Measurements from ENCODE around the gene MT4. TPM values are rescaled to one million over a fixed set of nuclear protein-coding genes. Genes with fewer than 3 reads are reported as not detected.

The MT4 gene
- total and polyA plus RNA-seq, 7 donors: not detected

DNA sequence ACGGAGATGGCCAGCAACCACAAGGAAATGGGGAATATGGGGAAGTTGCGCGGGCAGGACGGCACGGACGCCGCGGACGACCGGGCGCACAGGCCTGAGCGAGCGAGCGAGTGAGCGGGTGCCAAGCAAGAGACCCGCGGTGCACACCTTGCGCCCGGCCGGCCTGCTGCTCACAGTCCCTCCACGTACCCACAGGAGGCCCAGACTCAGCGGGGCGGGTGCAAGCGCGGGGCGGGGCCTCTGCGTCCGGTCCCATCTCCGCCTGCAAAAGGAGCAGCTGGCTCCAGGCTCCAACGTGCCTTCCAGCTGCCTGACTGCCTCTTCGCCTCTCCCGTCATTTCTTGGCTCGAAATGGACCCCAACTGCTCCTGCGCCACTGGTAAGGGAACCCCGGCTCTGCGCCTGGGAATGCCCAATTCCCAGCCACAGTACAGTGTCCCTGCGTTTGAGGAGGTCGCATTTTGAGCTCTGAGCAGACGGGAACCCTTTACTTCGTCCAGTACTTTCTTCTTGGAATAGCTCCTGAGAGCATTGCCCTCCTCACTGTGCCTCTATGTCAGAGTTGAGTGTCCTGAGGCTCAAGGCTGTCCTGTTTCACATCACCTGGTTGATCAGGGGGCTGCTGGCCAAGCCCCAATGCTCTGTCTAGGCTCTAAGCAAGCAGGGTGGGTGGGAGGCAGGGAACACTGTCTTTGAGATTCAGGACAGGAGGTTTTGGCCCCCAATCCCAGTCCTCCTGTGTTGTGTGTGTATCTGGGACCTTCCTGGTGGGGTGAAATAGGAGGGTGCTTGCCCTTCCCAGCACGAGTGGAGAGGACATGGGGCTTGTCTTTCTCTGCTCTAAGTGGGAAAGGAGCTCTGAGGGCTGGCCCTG is 52.6 kb downstream of the MT4 start:
- Histone ChIP-seq H3K27ac (peak overlapping the region; percentile 75), H3K9me3 (no peaks in the 10 kb centered on the region), H3K4me1 (peaks cover 7% of the 10 kb centered on the region), H3K27me3 (ENCODE audit: insufficient read depth in 3 of 3, low read length in 2 of 3) (no peaks in the 10 kb centered on the region), H3K36me3 (ENCODE audit: insufficient read depth in 1 of 2, low read depth in 1 of 2) (no peaks in the 10 kb centered on the region), H3K4me3 (peak overlapping the region; percentile 64)
- peak; percentile 91 to 96 (median 94) for ATAC-seq
- TF ChIP-seq, protein P1, sequence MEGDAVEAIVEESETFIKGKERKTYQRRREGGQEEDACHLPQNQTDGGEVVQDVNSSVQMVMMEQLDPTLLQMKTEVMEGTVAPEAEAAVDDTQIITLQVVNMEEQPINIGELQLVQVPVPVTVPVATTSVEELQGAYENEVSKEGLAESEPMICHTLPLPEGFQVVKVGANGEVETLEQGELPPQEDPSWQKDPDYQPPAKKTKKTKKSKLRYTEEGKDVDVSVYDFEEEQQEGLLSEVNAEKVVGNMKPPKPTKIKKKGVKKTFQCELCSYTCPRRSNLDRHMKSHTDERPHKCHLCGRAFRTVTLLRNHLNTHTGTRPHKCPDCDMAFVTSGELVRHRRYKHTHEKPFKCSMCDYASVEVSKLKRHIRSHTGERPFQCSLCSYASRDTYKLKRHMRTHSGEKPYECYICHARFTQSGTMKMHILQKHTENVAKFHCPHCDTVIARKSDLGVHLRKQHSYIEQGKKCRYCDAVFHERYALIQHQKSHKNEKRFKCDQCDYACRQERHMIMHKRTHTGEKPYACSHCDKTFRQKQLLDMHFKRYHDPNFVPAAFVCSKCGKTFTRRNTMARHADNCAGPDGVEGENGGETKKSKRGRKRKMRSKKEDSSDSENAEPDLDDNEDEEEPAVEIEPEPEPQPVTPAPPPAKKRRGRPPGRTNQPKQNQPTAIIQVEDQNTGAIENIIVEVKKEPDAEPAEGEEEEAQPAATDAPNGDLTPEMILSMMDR (IDR thresholded peaks at IDR 0.05): no peak
- peak; percentile 89 to 91 for DNase-seq
- intact Hi-C loops (cut with DNase I): no loop called here
- WGBS, 3 donors: 2 to 3% (median 3%) methylated on average over 30 to 41 of the region's 41 CpGs

DNA sequence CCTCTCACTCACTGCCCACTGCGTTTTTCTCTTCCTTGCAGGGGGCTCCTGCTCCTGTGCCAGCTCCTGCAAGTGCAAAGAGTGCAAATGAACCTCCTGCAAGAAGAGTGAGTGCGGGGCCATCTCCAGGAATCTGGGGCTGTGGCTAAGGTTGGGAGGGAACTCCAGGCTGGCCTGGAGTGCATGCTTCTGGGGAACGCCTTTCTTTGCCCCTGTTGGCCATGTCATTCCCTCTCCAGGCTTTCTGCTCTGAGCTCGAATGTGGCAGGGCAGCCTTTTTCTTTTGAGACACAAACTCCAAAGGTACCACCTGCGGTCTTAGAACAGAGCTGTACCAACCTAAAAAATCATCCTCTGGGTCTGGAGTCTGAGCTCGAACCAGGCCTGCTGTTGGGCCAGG is 53.3 kb downstream of the MT4 start:
- H3K27ac ChIP-seq: no peak overlapping the region
- ATAC-seq: no peak
- peak overlapping the region; percentile 64 for H3K4me3 ChIP-seq
- 79 to 93% (median 83%) methylated on average over 6 of the region's 6 CpGs for WGBS, 3 donors
- no peak for DNase-seq
- intact Hi-C loops (cut with DNase I): no loop called here
- H3K4me1 ChIP-seq: peaks cover 7% of the 10 kb centered on the region
- no peaks in the 10 kb centered on the region for H3K27me3 ChIP-seq (ENCODE audit: insufficient read depth in 3 of 3, low read length in 2 of 3)
- no peaks in the 10 kb centered on the region for H3K36me3 ChIP-seq (ENCODE audit: insufficient read depth in 1 of 2, low read depth in 1 of 2)
- TF ChIP-seq, protein P1 (IDR thresholded peaks at IDR 0.05): no peak
- no peaks in the 10 kb centered on the region for H3K9me3 ChIP-seq

Other genes with a start within 250 kb of the MT4 start
- gene AMFR, start 139.5 kb upstream of the MT4 start, total RNA-seq: 100 to 1,000 TPM; 146 to 270 (median 194) TPM
- gene AMFR, start 139.5 kb upstream of the MT4 start, polyA plus RNA-seq: 100 to 1,000 TPM; 106 to 453 (median 160) TPM
- gene NUDT21, start 113.7 kb upstream of the MT4 start, total RNA-seq: 10 to 100 TPM; 41.1 to 52.4 (median 48.5) TPM
- gene NUDT21, start 113.7 kb upstream of the MT4 start, polyA plus RNA-seq: 10 to 100 TPM; 16.9 to 39.0 (median 28.6) TPM
- 10 to 100 TPM; 56.3 to 97.6 (median 73.4) TPM for gene OGFOD1, start 113.5 kb upstream of the MT4 start, total RNA-seq
- gene OGFOD1, start 113.5 kb upstream of the MT4 start, polyA plus RNA-seq: 100 to 1,000 TPM in 1 of 3 donors, 10 to 100 TPM in 2; 40.9 to 100 (median 42.6) TPM
- 10 to 100 TPM; 29.1 to 70.6 (median 39.9) TPM for gene BBS2, start 45.0 kb upstream of the MT4 start, total RNA-seq
- 10 to 100 TPM; 19.1 to 31.0 (median 30.3) TPM for gene BBS2, start 45.0 kb upstream of the MT4 start, polyA plus RNA-seq
- gene MT3, start 24.5 kb downstream of the MT4 start, total RNA-seq: 10 to 100 TPM in 1 of 4 donors, 1 to 10 TPM in 1, under 1 TPM in 1, not detected in 1; 0.57 to 10.5 (median 5.9) TPM
- gene MT3, start 24.5 kb downstream of the MT4 start, polyA plus RNA-seq: 1 to 10 TPM in 2 of 3 donors, under 1 TPM in 1; 0.80 to 7.3 (median 2.5) TPM
- gene MT2A, start 43.5 kb downstream of the MT4 start, total RNA-seq: 1,000 to 10,000 TPM in 3 of 4 donors, 100 to 1,000 TPM in 1; 342 to 5,614 (median 2,291) TPM
- over 10,000 TPM in 1 of 3 donors, 1,000 to 10,000 TPM in 2; 1,603 to 11,565 (median 3,170) TPM for gene MT2A, start 43.5 kb downstream of the MT4 start, polyA plus RNA-seq
- gene MT1E, start 60.7 kb downstream of the MT4 start, total RNA-seq: 100 to 1,000 TPM in 2 of 4 donors, 10 to 100 TPM in 2; 44.1 to 669 (median 256) TPM
- 100 to 1,000 TPM; 122 to 556 (median 477) TPM for gene MT1E, start 60.7 kb downstream of the MT4 start, polyA plus RNA-seq
- gene MT1M, start 67.6 kb downstream of the MT4 start, total RNA-seq: 100 to 1,000 TPM in 1 of 4 donors, 10 to 100 TPM in 1, 1 to 10 TPM in 2; 1.4 to 288 (median 12.8) TPM
- 100 to 1,000 TPM in 2 of 3 donors, 10 to 100 TPM in 1; 21.8 to 569 (median 300) TPM for gene MT1M, start 67.6 kb downstream of the MT4 start, polyA plus RNA-seq
- gene MT1A, start 73.6 kb downstream of the MT4 start, total RNA-seq: 1,000 to 10,000 TPM in 1 of 4 donors, 10 to 100 TPM in 1, 1 to 10 TPM in 2; 4.0 to 1,028 (median 22.4) TPM
- 1,000 to 10,000 TPM in 2 of 3 donors, 100 to 1,000 TPM in 1; 128 to 4,396 (median 1,331) TPM for gene MT1A, start 73.6 kb downstream of the MT4 start, polyA plus RNA-seq
- not detected for gene MT1B, start 86.8 kb downstream of the MT4 start, total RNA-seq
- not detected for gene MT1B, start 86.8 kb downstream of the MT4 start, polyA plus RNA-seq
- gene MT1F, start 92.9 kb downstream of the MT4 start, total RNA-seq: 1 to 10 TPM in 2 of 4 donors, under 1 TPM in 1, not detected in 1; 0.73 to 1.3 (median 1.2) TPM
- gene MT1F, start 92.9 kb downstream of the MT4 start, polyA plus RNA-seq: 1 to 10 TPM; 1.1 to 3.2 (median 1.5) TPM
- gene MT1G, start 103.0 kb downstream of the MT4 start, total RNA-seq: 1 to 10 TPM; 1.0 to 7.8 (median 4.3) TPM
- 10 to 100 TPM in 2 of 3 donors, 1 to 10 TPM in 1; 3.7 to 24.1 (median 13.1) TPM for gene MT1G, start 103.0 kb downstream of the MT4 start, polyA plus RNA-seq
- gene MT1H, start 104.7 kb downstream of the MT4 start, total RNA-seq: not detected
- gene MT1H, start 104.7 kb downstream of the MT4 start, polyA plus RNA-seq: not detected
- gene MT1X, start 117.4 kb downstream of the MT4 start, total RNA-seq: 1,000 to 10,000 TPM in 3 of 4 donors, 100 to 1,000 TPM in 1; 481 to 5,859 (median 2,812) TPM
- over 10,000 TPM in 1 of 3 donors, 1,000 to 10,000 TPM in 2; 4,054 to 16,364 (median 8,652) TPM for gene MT1X, start 117.4 kb downstream of the MT4 start, polyA plus RNA-seq
- gene NUP93, start 165.1 kb downstream of the MT4 start, total RNA-seq: 10 to 100 TPM; 25.0 to 41.9 (median 26.4) TPM
- gene NUP93, start 165.1 kb downstream of the MT4 start, polyA plus RNA-seq: 10 to 100 TPM; 16.5 to 44.3 (median 20.0) TPM

Measured in psoas muscle (tissue), 8 donors.